ENCODE data around the gene THYN1. TPM values are rescaled to one million over a fixed set of nuclear protein-coding genes. Genes with fewer than 3 reads are reported as not detected.
"Not testable (repeated sequence)": the region's sequence is repeated elsewhere in the genome, so short reads cannot be mapped to it uniquely, and the experiment has no call there.

The THYN1 gene
- total and polyA plus RNA-seq, 2 of the 13 experiments (the other 11 are each of a cell fraction or from before 2014, with no cell fraction given) = 36.1 to 87.6 TPM

GRCh38 chr11:134255184-134255561 lies 2.0 kb upstream of the THYN1 start:
- Histone ChIP-seq H3K36me3 (replicated peaks in 1 of 2; ENCODE audit: control insufficient read depth in 1 of 2, insufficient read depth in 2 of 2, low read length in 2 of 2) (peaks cover 6 to 34% of the 10 kb centered on the region in 2 experiments; a peak in 3 of 5 replicates), H3K4me1 (ENCODE audit: insufficient read depth, low read length) (peaks cover 24% of the 10 kb centered on the region), H3K79me2 (ENCODE audit: insufficient read depth, low read length) (peaks cover 21% of the 10 kb centered on the region)
- in situ Hi-C loops (cut with HindIII; ENCODE audit: extremely low pct_ligation_motif_present, low pct_unique_long_range_greater_than_20kb); H4K20me1 ChIP-seq (ENCODE audit: insufficient read depth, low read length); H3K9ac ChIP-seq (ENCODE audit: insufficient read depth, low read depth, low read length); BruUV-seq (replicated peaks); ATAC-seq; DNase-seq (ENCODE audit: low spot score); FAIRE-seq; H3K4me3 ChIP-seq (replicated peaks in 1 of 3; ENCODE audit: insufficient read depth in 1 of 3, low read depth in 2 of 3, low read length in 3 of 3); H3K9me3 ChIP-seq (ENCODE audit: low read length); H2AFZ ChIP-seq (ENCODE audit: low read length); intact Hi-C loops (cut with micrococcal nuclease; ENCODE audit: unreplicated experiment); CTCF ChIA-PET (ENCODE audit: low intra/inter-chr PET ratio, low total read pairs); POLR2A ChIA-PET; H3K27ac ChIP-seq (ENCODE audit: extremely low read length, insufficient read depth, low read length); H3K27me3 ChIP-seq (ENCODE audit: control insufficient read depth in 1 of 2, insufficient read depth in 2 of 2, low read length in 2 of 2); H3K4me2 ChIP-seq (ENCODE audit: low read depth, low read length): not testable (repeated sequence)
- 96% methylated on average over 5 of the region's 5 CpGs for WGBS (ENCODE audit: low lambda C conversion rate)

- Histone ChIP-seq H4K20me1 (ENCODE audit: insufficient read depth, low read length) (no peaks in the 10 kb centered on the region), H3K4me2 (ENCODE audit: low read depth, low read length) (peak overlapping the region; percentile 77), H2AFZ (ENCODE audit: low read length) (no peak overlapping the region), H3K27me3 (ENCODE audit: control insufficient read depth in 1 of 2, insufficient read depth in 2 of 2, low read length in 2 of 2) (no peaks in the 10 kb centered on the region), H3K36me3 (replicated peaks in 1 of 2; ENCODE audit: control insufficient read depth in 1 of 2, insufficient read depth in 2 of 2, low read length in 2 of 2) (peaks cover 6 to 34% of the 10 kb centered on the region in 2 experiments; a peak in 3 of 5 replicates), H3K4me1 (ENCODE audit: insufficient read depth, low read length) (peaks cover 24% of the 10 kb centered on the region), H3K4me3 (replicated peaks in 1 of 3; ENCODE audit: insufficient read depth in 1 of 3, low read depth in 2 of 3, low read length in 3 of 3) (peak overlapping the region; percentile 75 to 98 (median 86); a peak in 5 of 6 replicates), H3K9ac (ENCODE audit: insufficient read depth, low read depth, low read length) (no peak overlapping the region), H3K79me2 (ENCODE audit: insufficient read depth, low read length) (peaks cover 21% of the 10 kb centered on the region), H3K9me3 (ENCODE audit: low read length) (no peaks in the 10 kb centered on the region), H3K27ac (ENCODE audit: extremely low read length, insufficient read depth, low read length) (no peak overlapping the region)
- CTCF ChIA-PET (ENCODE audit: low intra/inter-chr PET ratio, low total read pairs) = no interaction called here
- POLR2A ChIA-PET = interaction anchor here (1.8 kb wide), 1 partner anchor 30 kb away, joined by 12 read pairs; the partner anchor contains the start of genes NCAPD3 and VPS26B
- TF ChIP-seq ZNF501 (CRISPR knock-in tag; IDR thresholded peaks at IDR 0.05) = no peak
- TF ChIP-seq LRRFIP1 (CRISPR knock-in tag; conservative IDR thresholded peaks at IDR 0.05) = no peak
- TF ChIP-seq NFKBIZ (CRISPR knock-in tag; IDR thresholded peaks at IDR 0.05) = no peak
- no peak for TF ChIP-seq SALL1 (CRISPR knock-in tag; IDR thresholded peaks at IDR 0.05)
- TF ChIP-seq MIXL1 (CRISPR knock-in tag; IDR thresholded peaks at IDR 0.05) = no peak
- no peak for TF ChIP-seq ZNF343 (CRISPR knock-in tag; IDR thresholded peaks at IDR 0.05)
- TF ChIP-seq SP140L (CRISPR knock-in tag; IDR thresholded peaks at IDR 0.05; ENCODE audit: borderline replicate concordance) = no peak
- no peak for TF ChIP-seq CERS6 (CRISPR knock-in tag; IDR thresholded peaks at IDR 0.05)
- no peak for TF ChIP-seq ZNF510 (CRISPR knock-in tag; IDR thresholded peaks at IDR 0.05; ENCODE audit: low read depth)
- no peak for TF ChIP-seq PPARG (CRISPR knock-in tag; conservative IDR thresholded peaks at IDR 0.05)
- TF ChIP-seq HBP1 (CRISPR knock-in tag; IDR thresholded peaks at IDR 0.05; ENCODE audit: low read depth) = no peak
- no peak for TF ChIP-seq ZNF841 (CRISPR knock-in tag; IDR thresholded peaks at IDR 0.05; ENCODE audit: borderline replicate concordance)
- FAIRE-seq (no peak), DNase-seq (ENCODE audit: low spot score) (no peak), ATAC-seq (no peak)
- intact Hi-C loops (cut with micrococcal nuclease; ENCODE audit: unreplicated experiment) (no loop called here), in situ Hi-C loops (cut with HindIII; ENCODE audit: extremely low pct_ligation_motif_present, low pct_unique_long_range_greater_than_20kb) (no loop called here)
- 27% methylated on average over 3 of the region's 3 CpGs for whole genome bisulfite sequencing (ENCODE audit: low lambda C conversion rate)
- TSS peak; percentile 51 for BruUV-seq (replicated peaks)
Observed at GRCh38 chr11:134254433-134255183, 1.5 kb upstream of the THYN1 start.
